Measurements from ENCODE around the gene TBX6.
A peak's percentile ranks its signal among the peaks of the same experiment; 100 is the strongest.

Gene TBX6

GRCh38 chr16:30113031-30113710, 21.4 kb upstream of the TBX6 start, which contains the start of gene GDPD3:
Gene GDPD3 (minus strand): TSS chr16:30113537. CDS start chr16:30113478, 59 bp downstream.
- in situ Hi-C loops (cut with HindIII; ENCODE audit: low sequenced_read_pairs), result no loop called here
- TF ChIP-seq CTCF (IDR thresholded peaks at IDR 0.05; ENCODE audit: low read depth, low read length), result no peak
- no peak for DNase-seq (ENCODE audit: low read depth, low spot score)
- H3K4me3 ChIP-seq (ENCODE audit: low read depth, low read length), result no peak within 1 kb of the TSS

- TF ChIP-seq CTCF (IDR thresholded peaks at IDR 0.05; ENCODE audit: low read depth, low read length), result peak; percentile 70
- peak; percentile 30 for DNase-seq (ENCODE audit: low read depth, low spot score)
- H3K4me3 ChIP-seq (ENCODE audit: low read depth, low read length), result no peak overlapping the region
- in situ Hi-C loops (cut with HindIII; ENCODE audit: low sequenced_read_pairs), result no loop called here
These were observed 20.7 kb upstream of the TBX6 start for GRCh38 chr16:30112197-30113030.

DNA sequence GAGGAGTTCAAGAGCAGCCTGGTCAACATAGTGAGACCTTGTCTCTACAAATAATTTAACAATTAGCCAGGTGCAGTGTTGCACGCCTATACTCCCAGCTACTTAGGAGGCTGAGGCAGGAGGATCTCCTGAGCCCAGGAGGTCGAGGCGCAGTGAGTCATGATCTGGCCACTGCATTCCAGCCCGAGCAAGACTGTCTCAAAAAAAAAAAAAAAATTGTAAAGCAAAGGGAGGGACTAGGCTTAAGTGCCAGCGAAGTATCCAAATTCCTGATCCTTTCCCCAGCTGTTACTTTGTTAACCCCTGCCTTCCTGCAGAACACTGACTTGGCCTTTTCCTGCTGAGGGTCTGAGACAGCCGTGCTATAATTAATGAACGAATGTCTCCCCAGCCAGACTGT, 18.9 kb upstream of the TBX6 start:
- TF ChIP-seq CTCF (IDR thresholded peaks at IDR 0.05; ENCODE audit: low read depth, low read length), result no peak
- in situ Hi-C loops (cut with HindIII; ENCODE audit: low sequenced_read_pairs), result no loop called here
- no peak for DNase-seq (ENCODE audit: low read depth, low spot score)
- no peak overlapping the region for H3K4me3 ChIP-seq (ENCODE audit: low read depth, low read length)

- no peak for TF ChIP-seq CTCF (IDR thresholded peaks at IDR 0.05; ENCODE audit: low read depth, low read length)
- DNase-seq (ENCODE audit: low read depth, low spot score), result no peak
- in situ Hi-C loops (cut with HindIII; ENCODE audit: low sequenced_read_pairs), result no loop called here
- H3K4me3 ChIP-seq (ENCODE audit: low read depth, low read length), result no peak overlapping the region
These were observed 16.5 kb upstream of the TBX6 start for GRCh38 chr16:30108059-30108850.

DNA sequence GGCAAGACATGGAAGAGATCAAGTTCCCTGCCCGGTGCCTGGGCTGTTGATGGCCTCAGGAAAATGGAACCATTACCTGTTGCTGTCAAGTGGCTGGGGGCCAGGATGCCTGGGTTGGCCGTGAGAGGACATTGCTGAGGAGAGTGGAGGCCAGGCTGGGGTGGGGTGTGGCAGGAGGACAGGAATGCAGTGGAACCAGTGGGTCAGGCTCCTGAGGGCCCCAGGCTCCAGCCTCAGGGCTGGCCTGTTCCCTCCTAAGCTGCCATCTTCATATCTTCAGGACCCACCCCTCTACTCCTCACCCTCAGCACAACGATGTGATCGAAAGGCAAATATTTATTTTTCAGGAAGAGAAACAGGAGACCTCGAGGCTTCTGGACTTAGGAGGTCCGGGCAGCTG, 12.8 kb upstream of the TBX6 start:
- no peak for DNase-seq (ENCODE audit: low read depth, low spot score)
- in situ Hi-C loops (cut with HindIII; ENCODE audit: low sequenced_read_pairs), result no loop called here
- H3K4me3 ChIP-seq (ENCODE audit: low read depth, low read length), result no peak overlapping the region
- TF ChIP-seq CTCF (IDR thresholded peaks at IDR 0.05; ENCODE audit: low read depth, low read length), result no peak

- no peak for TF ChIP-seq CTCF (IDR thresholded peaks at IDR 0.05; ENCODE audit: low read depth, low read length)
- no peak for DNase-seq (ENCODE audit: low read depth, low spot score)
- in situ Hi-C loops (cut with HindIII; ENCODE audit: low sequenced_read_pairs), result no loop called here
- H3K4me3 ChIP-seq (ENCODE audit: low read depth, low read length), result no peak overlapping the region
These were observed 12.4 kb upstream of the TBX6 start for GRCh38 chr16:30104090-30104489.
